ENCODE measurements around the gene SURF6. TPM values are rescaled to one million over a fixed set of nuclear protein-coding genes. Genes with fewer than 3 reads are reported as not detected.
"Not testable (repeated sequence)": the region's sequence is repeated elsewhere in the genome, so short reads cannot be mapped to it uniquely, and the experiment has no call there.

Gene SURF6
- polyA plus RNA-seq, 4 donors, result 25.0 to 32.0 (median 28.4) TPM

DNA sequence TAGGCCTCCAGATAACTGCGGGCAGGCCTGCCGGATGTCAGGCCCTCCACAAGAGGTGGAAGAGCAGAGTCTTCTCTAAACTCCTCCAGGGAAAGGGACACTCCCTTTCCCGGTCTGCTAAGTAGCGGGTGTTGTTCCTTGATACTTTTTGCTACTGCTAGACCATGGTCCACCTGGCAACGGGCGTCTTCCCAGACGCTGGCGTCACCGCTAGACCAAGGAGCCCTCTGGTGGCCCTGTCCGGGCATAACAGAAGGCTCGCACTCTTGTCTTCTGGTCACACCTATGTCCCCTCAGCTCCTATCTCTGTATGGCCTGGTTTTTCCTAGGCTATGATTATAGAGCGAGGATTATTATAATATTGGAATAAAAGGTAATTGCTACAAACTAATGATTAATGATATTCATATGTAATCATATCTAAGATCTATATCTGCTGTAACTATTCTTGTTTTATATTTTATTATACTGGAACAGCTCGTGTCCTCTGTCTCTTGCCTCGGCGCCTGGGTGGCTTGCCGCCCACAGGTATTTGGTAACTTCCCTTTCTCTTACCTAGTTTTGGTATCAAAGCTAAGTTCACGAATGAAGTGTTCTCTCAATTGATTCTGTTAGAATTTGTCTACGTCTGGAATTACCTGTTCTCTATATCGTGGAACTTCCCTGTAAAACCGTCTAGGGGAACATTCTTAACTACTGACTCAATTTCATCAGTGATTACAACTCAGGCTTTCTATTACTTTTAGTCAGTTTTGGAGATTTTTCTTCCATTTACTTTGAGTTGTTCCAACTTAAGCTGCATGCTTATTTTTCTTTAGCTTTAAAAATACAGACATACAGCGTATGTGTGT lies 6.5 kb downstream of the SURF6 start:
- not testable (repeated sequence) for DNase-seq (ENCODE audit: low read depth in 4 of 4, low spot score in 3 of 4)

- no peak for DNase-seq (ENCODE audit: low read depth in 4 of 4, low spot score in 3 of 4)
Measured at GRCh38 chr9:133327834-133328484, 8.0 kb downstream of the SURF6 start.

DNA sequence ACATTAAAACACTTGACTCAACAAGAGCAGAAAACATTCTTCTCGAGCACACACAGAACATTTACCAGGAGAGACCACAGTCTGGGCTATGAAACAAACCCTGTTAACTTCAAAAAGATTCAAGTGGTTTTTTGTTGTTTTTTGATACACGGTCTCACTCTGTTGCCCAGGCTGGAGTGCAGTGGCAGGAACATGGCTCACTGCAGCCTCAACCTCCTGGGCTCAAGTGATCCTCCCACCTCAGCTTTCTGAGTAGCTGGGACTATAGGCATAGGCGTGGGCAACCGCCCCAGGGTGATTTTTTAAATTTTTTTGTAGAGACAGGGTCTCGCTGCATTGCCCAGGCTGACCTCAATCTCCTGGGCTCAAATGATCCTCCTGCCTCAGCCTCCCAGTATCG lies 9.0 kb downstream of the SURF6 start:
- DNase-seq (ENCODE audit: low read depth in 4 of 4, low spot score in 3 of 4), result not testable (repeated sequence)

- no peak for DNase-seq (ENCODE audit: low read depth in 4 of 4, low spot score in 3 of 4)
Measured at GRCh38 chr9:133323991-133324703, 11.8 kb downstream of the SURF6 start.

DNA sequence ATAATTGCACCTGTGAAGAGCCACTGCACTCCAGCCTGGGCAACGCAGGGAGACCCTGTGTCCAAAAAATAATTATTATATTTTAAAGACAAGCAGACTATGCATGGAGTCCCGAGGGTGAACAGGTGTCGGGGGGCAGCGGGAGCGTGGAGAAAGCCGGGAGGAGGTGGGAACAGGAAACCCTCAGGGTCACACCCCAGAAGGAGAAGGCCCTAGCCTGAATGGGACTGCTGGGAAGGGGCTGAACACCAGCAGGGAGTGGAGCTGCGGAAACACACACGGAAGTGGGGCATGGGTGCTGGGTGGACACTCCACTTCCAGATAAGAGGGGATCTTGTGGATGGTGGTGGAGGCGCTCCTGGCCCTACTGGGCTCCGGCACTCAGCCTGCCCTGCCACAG lies 12.8 kb downstream of the SURF6 start:
- DNase-seq (ENCODE audit: low read depth in 4 of 4, low spot score in 3 of 4), result no peak

- no peak for DNase-seq (ENCODE audit: low read depth in 4 of 4, low spot score in 3 of 4)
Measured at GRCh38 chr9:133322701-133323100, 13.3 kb downstream of the SURF6 start.

- DNase-seq (ENCODE audit: low read depth in 4 of 4, low spot score in 3 of 4), result no peak
Measured at GRCh38 chr9:133321411-133321935, 14.5 kb downstream of the SURF6 start.

DNA sequence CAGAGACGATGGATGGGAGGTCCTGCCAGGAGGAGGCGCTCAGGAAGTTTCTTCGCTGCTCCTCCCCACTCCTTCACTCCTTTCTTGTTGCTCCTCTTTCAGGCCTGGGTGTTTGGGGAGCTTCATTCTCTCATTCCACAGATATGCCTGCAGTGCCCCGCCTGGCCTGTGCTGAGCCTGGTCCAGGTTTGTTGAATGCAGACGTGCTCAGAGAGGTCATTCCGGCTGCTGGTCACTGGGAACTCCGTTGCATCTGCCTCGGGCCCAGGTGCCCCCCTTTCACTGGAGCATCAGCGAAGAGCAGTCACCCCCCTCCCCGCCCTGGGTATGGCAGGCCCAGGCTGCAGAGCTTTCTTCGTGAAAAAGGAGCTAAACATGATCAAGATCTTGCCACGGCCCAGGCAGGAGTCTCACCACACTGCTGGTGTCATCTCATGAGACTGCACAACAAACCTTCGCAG lies 15.5 kb downstream of the SURF6 start:
- no peak for DNase-seq (ENCODE audit: low read depth in 4 of 4, low spot score in 3 of 4)

GRCh38 chr9:133317551-133317950 lies 18.4 kb downstream of the SURF6 start:
- not testable (repeated sequence) for DNase-seq (ENCODE audit: low read depth in 4 of 4, low spot score in 3 of 4)

DNA sequence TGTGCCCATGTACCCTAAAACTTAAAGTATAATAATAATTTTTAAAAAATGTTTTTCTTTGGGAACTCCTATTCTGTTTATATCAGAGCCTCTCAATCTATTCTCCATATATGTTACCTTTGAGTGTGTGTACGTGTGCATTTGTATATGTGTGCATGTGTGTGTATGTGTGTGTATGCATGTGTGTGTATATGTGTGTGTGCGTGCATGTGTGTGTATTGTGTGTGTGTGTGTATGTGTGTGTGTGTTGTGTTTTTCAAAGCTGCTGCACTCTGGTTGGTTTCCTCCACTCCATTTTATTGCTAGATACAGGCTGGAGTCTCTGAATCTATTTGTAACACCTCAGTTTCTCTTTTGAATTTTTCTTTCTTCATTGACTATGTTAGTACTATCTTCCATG lies 20.0 kb downstream of the SURF6 start:
- no peak for DNase-seq (ENCODE audit: low read depth in 4 of 4, low spot score in 3 of 4)

DNA sequence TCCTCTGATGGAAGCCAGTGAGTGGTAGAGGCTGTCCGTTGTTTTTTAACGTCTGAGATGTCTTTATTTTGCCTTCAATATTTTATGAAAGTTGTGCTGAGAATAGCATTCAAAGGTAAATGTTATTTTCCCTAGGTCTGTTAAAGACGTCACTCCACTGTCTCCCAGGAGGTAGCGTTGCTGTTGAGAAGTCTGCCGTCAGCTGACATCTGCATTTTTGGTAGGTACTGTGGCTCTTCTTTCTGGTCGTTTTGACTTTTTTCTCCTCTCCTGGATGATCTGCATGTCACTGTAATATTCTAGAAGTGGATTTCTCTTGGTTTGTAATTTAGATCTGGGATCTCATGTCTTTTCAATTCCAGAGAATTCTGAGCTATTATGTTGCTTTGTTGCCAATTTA lies 26.4 kb downstream of the SURF6 start:
- no peak for DNase-seq (ENCODE audit: low read depth in 4 of 4, low spot score in 3 of 4)

GRCh38 chr9:133307301-133307700 lies 28.7 kb downstream of the SURF6 start:
- no peak for DNase-seq (ENCODE audit: low read depth in 4 of 4, low spot score in 3 of 4)

DNA sequence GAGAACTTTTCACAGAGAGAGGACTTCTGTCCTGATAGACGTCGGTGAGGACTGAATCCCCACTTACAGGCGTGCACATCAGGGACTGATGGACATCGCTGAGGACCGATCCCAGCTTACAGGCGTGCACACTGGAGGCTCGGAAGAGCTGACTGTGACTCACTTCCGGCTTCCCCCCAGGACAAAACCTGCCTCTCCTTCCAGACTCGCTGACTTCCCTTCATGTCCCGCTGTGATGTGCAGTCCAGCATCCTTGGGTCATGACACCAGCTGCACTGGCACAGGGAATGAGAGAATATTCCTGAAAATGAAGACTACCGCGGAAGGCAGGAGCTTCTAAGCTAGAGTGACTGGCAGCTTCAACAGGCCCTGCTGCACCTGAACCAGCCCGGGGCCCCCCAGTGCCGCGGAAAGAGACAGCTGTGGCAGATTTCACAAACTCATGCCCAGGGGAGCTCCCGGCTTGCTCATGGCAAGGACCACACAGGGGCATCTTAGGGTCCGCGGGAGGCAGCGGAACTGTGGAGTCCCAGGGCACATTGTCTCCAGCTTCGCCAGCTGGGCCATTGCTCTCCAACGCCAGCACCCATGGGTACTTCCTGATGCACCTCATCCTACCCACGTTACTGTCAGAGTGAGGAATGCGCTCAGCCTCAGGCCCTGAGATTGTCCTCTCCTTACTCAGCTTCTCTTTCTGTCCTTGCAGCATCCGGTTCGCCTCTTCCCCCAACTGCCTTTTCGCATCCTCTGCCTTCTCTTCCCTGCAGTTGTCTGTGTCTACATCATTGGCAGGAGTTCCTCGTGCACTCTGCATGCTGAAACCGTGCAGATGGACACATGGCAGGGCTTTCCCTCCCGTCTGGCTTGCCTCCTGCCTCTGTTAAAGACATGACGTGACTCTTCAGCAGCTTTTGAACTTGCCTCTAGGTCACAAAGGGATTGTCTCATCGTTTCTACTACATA lies 29.5 kb downstream of the SURF6 start:
- no peak for DNase-seq (ENCODE audit: low read depth in 4 of 4, low spot score in 3 of 4)

GRCh38 chr9:133305731-133306130 lies 30.3 kb downstream of the SURF6 start:
- DNase-seq (ENCODE audit: low read depth in 4 of 4, low spot score in 3 of 4), result no peak

- no peak for DNase-seq (ENCODE audit: low read depth in 4 of 4, low spot score in 3 of 4)
Measured at GRCh38 chr9:133304477-133305377, 31.3 kb downstream of the SURF6 start.

DNA sequence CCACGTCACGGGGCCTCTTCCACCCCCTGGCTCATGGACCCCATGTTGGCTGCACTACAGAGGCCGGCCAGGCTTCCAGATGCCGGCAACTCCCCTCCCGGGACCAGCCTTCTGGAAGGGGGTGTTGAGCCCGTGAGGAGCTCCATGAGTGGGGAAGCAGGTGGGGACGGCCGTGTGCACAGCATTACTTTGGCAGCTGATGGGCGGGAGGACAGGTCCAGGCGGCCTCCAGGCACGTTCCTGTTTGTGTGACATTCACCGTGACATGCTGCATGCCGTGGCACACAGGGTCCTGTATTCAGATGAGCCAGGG lies 31.9 kb downstream of the SURF6 start:
- no peak for DNase-seq (ENCODE audit: low read depth in 4 of 4, low spot score in 3 of 4)

DNA sequence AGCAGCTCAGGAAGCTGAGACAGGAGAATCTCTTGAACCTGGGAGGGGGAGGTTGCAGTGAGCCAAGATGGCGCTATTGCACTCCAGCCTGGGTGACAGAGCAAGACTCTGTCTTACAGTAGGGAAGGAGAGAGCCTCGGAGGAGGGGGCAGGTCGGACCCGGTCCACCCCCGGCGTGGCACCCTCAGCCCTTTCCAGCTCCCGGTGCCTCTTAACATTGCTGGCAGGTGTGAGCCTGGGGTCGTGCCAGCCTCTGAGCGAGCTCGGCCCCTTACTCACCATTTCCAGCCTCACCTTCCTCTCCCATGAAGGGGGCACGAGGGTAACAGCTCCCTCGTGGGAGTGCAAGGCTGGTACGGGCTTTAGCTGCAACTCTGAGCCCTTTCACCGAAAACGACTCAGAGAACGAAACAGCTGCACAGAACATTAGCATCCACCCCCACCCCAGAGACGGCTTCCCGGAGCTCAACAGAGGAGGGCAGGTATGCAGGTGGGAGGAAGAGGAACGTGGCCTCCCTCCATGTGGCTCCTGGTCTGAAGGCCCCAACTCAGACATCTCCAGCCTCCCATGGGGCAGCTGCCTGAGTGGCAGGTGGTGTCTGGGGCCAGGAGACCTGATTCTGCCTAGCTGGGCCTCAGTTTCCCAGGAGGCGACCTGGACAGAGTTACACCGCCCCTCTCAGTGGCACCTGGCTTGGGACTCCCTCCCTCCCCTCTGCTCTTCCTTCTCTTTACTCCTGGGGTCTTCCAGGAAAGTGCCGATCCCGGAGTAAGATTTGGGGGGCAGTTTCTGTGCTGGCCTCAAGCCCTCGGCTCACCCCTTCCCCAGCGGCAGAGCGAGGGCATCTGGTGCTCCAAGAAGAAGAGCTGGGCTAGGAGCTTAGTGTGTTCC lies 32.5 kb downstream of the SURF6 start:
- no peak for DNase-seq (ENCODE audit: low read depth in 4 of 4, low spot score in 3 of 4)
